Activated T-helper 1 cell treated with anti-CD3 and anti-CD28 coated beads, Interleukin-12 subunit alpha, Interleukin-12 subunit beta, Interleukin-2, Interleukin-4 antibody, amounts not matched to agents 30 ng/mL and 10 ng/mL and 1 ng/mL, durations not matched to agents 14 hours and 24 hours and 36 hours (primary cell): ENCODE results near the gene SRGAP1. TPM values are rescaled to one million over a fixed set of nuclear protein-coding genes. Genes with fewer than 3 reads are reported as not detected.

Experiments used
- DNase-seq: peaks from one replicate; pipeline ENCODE4 v3.0.0; 2021; ENCODE audit warnings: low spot score
- H3K27ac Mint-ChIP-seq: one replicate; pipeline ENCODE4 v1.8.0; 2021; ENCODE audit warnings: mild to moderate bottlenecking, mixed read lengths
- H3K27me3 Mint-ChIP-seq: one replicate; pipeline ENCODE4 v1.8.0; 2022; ENCODE audit warnings: mild to moderate bottlenecking, moderate library complexity, mixed read lengths; ENCODE audit not compliant: insufficient read depth
- H3K36me3 Mint-ChIP-seq: one replicate; pipeline ENCODE4 v1.8.0; 2021; ENCODE audit warnings: low read depth, mixed read lengths
- H3K4me1 Mint-ChIP-seq: one replicate; pipeline ENCODE4 v1.8.0; 2021; ENCODE audit warnings: low read depth, mixed read lengths
- H3K4me3 Mint-ChIP-seq: one replicate; pipeline ENCODE4 v1.8.0; 2021; ENCODE audit warnings: mild to moderate bottlenecking, moderate library complexity, mixed read lengths
- H3K9me3 Mint-ChIP-seq: one replicate; pipeline ENCODE4 v1.8.0; 2021; ENCODE audit warnings: mixed read lengths
- intact Hi-C: fragments of 100-400 bp; cut with micrococcal nuclease; formaldehyde crosslinking; loops from one replicate; pipeline ENCODE4 v1.15.1; 2024
- total RNA-seq: library from RNA; stranded (reverse); gene quantifications from 2 replicates; pipeline ENCODE4 v1.2.3, GENCODE V29; 2022

SRGAP1 gene
- total RNA-seq, 1 donor from 2014 or later = 0.03 TPM

- Mint-ChIP-seq H3K36me3 (no peaks in the 10 kb centered on the region), H3K27ac (no peak overlapping the region), H3K4me3 (no peak overlapping the region), H3K27me3 (peaks cover 2% of the 10 kb centered on the region), H3K9me3 (no peaks in the 10 kb centered on the region), H3K4me1 (no peaks in the 10 kb centered on the region)
- no peak for DNase-seq
- intact Hi-C loops = no loop called here
Observed at GRCh38 chr12:64080319-64081007, 236.0 kb downstream of the SRGAP1 start.

DNA sequence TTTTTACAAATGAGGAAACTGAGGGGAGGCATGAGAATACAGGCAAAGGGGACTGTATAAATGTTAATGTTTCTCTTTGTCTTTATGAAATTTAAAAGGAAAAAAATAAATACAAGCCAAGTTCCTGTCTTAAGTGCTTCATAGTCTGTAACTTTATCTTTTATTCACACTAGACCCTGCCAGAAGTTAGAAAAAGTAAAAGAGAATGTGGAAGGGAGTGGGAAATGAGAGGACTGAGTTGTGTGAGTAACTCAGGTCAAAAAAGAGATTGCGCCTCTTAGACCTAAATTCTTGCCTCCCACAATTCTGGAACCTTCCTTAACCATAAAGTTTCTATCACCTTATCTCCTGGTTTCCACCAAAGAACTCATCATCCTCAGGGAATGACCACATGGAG lies 236.5 kb downstream of the SRGAP1 start:
- no peak for DNase-seq
- intact Hi-C loops = no loop called here
- Mint-ChIP-seq H3K27ac (no peak overlapping the region), H3K4me3 (no peak overlapping the region), H3K27me3 (peaks cover 2% of the 10 kb centered on the region), H3K36me3 (no peaks in the 10 kb centered on the region), H3K9me3 (no peaks in the 10 kb centered on the region), H3K4me1 (no peaks in the 10 kb centered on the region)

DNA sequence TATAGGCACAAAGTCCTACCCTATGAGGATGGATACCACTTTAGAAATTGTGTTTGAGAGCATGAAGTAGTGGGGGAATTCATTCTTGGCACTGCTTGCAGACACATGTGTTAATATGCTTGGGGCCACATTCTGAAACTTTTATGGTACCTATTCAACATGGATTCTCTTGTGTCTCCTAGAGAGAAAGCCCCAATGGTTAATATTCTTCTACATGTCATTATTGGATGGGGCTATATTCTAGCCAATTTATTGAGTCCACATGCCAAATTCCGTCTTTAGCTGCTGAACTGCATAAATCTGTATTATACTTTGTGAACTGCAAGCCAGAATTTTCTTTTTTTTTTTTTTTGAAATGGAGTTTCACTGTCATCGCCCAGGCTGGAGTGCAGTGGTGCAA lies 237.6 kb downstream of the SRGAP1 start:
- Mint-ChIP-seq H3K27ac (no peak overlapping the region), H3K9me3 (no peaks in the 10 kb centered on the region), H3K4me1 (no peaks in the 10 kb centered on the region), H3K27me3 (peaks cover 2% of the 10 kb centered on the region), H3K36me3 (no peaks in the 10 kb centered on the region), H3K4me3 (no peak overlapping the region)
- intact Hi-C loops = no loop called here
- DNase-seq = no peak

GRCh38 chr12:64082866-64083268 lies 238.4 kb downstream of the SRGAP1 start:
- no peak for DNase-seq
- Mint-ChIP-seq H3K9me3 (no peaks in the 10 kb centered on the region), H3K27me3 (peaks cover 2% of the 10 kb centered on the region), H3K4me1 (no peaks in the 10 kb centered on the region), H3K36me3 (no peaks in the 10 kb centered on the region), H3K4me3 (no peak overlapping the region), H3K27ac (no peak overlapping the region)
- intact Hi-C loops = no loop called here

DNA sequence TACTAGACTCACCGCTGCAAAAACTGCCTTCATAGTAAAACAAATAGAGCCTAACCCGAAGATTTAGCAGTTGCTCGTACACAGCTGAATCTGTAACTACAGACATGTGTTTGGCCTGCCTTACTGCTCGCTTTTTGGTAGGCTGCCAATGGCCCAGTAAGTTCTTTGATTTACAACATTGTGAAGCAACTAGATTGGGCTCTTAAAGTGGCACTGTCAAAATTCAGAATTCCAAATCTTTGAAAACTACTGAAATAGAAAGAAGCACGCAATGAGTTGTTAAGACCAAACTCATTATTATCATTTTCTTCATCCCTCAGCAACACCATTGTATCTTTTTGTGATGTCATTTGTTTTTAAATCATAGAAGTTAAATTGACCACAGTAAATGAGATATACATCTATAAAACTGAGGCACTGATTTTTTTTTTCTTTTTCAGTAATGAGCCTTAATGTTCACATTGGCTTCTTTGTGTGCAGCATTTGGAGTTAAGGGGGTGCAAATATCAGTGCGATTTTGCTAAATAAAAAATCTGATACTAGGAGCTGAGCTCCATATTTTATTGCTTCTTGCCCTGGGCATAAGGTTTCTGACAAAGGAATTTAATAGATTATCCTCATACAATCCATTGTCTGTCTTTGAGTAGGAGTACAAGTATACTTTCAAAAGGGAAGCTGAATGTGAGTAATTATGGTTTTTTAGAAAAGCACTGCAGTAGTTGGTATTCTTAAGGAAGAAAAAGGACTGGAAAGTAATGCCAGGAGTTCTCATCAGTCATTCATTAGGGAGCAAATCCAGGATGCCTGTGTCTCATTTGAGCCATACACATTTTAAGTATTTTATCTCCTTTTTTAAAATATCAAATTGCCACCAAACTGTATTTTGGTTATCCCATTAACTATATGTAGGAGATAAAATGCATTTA lies 239.0 kb downstream of the SRGAP1 start:
- no peak overlapping the region for H3K27ac Mint-ChIP-seq
- H3K4me1 Mint-ChIP-seq = no peaks in the 10 kb centered on the region
- peaks cover 2% of the 10 kb centered on the region for H3K27me3 Mint-ChIP-seq
- intact Hi-C loops = no loop called here
- H3K36me3 Mint-ChIP-seq = no peaks in the 10 kb centered on the region
- no peak for DNase-seq
- no peak overlapping the region for H3K4me3 Mint-ChIP-seq
- H3K9me3 Mint-ChIP-seq = no peaks in the 10 kb centered on the region

DNA sequence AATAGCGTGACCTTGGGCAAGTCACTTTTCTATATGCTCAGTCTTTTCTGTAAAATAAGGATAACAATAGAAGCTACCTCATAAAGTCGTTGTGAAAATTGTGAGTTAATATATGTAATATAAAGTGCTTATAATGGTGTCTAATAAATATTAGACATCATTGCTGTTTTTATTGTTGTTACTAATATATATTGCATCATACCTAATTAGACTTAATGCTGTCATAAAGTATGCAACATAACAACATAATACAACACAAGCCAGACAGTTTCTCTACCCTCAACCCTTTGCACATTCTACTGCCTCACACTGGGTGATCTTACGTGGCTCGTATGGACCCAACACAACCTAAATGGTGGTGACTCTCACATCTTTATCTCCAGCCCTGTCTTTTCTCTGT lies 240.7 kb downstream of the SRGAP1 start:
- intact Hi-C loops = no loop called here
- no peaks in the 10 kb centered on the region for H3K36me3 Mint-ChIP-seq
- H3K27me3 Mint-ChIP-seq = peaks cover 2% of the 10 kb centered on the region
- no peak overlapping the region for H3K4me3 Mint-ChIP-seq
- no peaks in the 10 kb centered on the region for H3K9me3 Mint-ChIP-seq
- DNase-seq = no peak
- H3K4me1 Mint-ChIP-seq = no peaks in the 10 kb centered on the region
- no peak overlapping the region for H3K27ac Mint-ChIP-seq

DNA sequence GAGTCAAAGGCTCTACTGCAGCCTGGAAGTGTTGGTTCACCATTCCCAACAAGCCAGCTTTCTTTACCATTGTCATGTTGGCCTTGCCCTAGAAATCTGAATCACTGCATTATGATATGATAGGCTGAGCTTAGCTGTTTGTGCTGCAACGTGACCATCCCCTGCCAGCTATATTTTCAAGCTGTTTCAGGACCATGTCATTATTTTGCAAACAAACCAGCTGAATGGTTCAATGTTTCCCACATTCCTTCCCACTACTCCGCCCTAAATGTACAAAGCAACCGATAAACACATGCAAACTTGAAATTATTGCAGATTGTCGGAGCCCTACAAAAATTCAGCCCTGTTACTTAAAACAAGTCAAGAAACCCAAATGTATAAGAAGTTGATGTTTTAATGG lies 241.5 kb downstream of the SRGAP1 start:
- Mint-ChIP-seq H3K36me3 (no peaks in the 10 kb centered on the region), H3K27ac (no peak overlapping the region), H3K4me3 (no peak overlapping the region), H3K27me3 (peaks cover 2% of the 10 kb centered on the region), H3K9me3 (no peaks in the 10 kb centered on the region), H3K4me1 (no peaks in the 10 kb centered on the region)
- intact Hi-C loops = no loop called here
- no peak for DNase-seq

- Mint-ChIP-seq H3K9me3 (no peaks in the 10 kb centered on the region), H3K27ac (no peak overlapping the region), H3K4me1 (no peaks in the 10 kb centered on the region), H3K4me3 (no peak overlapping the region), H3K36me3 (no peaks in the 10 kb centered on the region), H3K27me3 (peaks cover 2% of the 10 kb centered on the region)
- no peak for DNase-seq
- intact Hi-C loops = no loop called here
Observed at GRCh38 chr12:64086946-64087345, 242.4 kb downstream of the SRGAP1 start.

- intact Hi-C loops = no loop called here
- no peaks in the 10 kb centered on the region for H3K4me1 Mint-ChIP-seq
- no peaks in the 10 kb centered on the region for H3K36me3 Mint-ChIP-seq
- DNase-seq = no peak
- no peak overlapping the region for H3K4me3 Mint-ChIP-seq
- H3K27ac Mint-ChIP-seq = no peak overlapping the region
- no peaks in the 10 kb centered on the region for H3K9me3 Mint-ChIP-seq
- H3K27me3 Mint-ChIP-seq = peaks cover 2% of the 10 kb centered on the region
Observed at GRCh38 chr12:64087761-64088160, 243.3 kb downstream of the SRGAP1 start.

- no peak overlapping the region for H3K27ac Mint-ChIP-seq
- no peaks in the 10 kb centered on the region for H3K4me1 Mint-ChIP-seq
- H3K27me3 Mint-ChIP-seq = peaks cover 2% of the 10 kb centered on the region
- intact Hi-C loops = no loop called here
- no peak for DNase-seq
- no peaks in the 10 kb centered on the region for H3K36me3 Mint-ChIP-seq
- H3K9me3 Mint-ChIP-seq = no peaks in the 10 kb centered on the region
- H3K4me3 Mint-ChIP-seq = no peak overlapping the region
Observed at GRCh38 chr12:64088431-64089349, 244.2 kb downstream of the SRGAP1 start.

DNA sequence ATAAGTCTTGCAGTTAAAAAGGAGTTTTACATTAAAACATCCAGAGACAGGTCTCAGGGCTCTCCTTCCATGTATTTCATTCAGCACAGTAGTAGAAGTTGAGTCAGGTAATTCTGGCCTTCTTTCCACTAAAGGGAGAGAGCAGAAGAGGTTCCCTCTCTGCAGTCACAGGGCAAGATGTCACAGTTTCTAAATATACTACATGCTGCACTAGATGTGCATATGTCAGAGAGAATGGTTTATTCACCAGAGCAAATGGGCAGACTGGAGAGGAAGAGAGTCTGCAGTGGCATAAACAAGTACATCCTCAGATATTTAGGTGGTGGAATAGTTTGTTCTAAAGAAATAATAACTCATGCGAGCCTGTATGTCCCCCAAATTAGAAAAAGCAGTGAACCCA lies 245.5 kb downstream of the SRGAP1 start:
- H3K4me3 Mint-ChIP-seq = no peak overlapping the region
- H3K4me1 Mint-ChIP-seq = no peaks in the 10 kb centered on the region
- H3K27me3 Mint-ChIP-seq = peaks cover 2% of the 10 kb centered on the region
- DNase-seq = no peak
- H3K9me3 Mint-ChIP-seq = no peaks in the 10 kb centered on the region
- H3K27ac Mint-ChIP-seq = no peak overlapping the region
- intact Hi-C loops = no loop called here
- no peaks in the 10 kb centered on the region for H3K36me3 Mint-ChIP-seq

DNA sequence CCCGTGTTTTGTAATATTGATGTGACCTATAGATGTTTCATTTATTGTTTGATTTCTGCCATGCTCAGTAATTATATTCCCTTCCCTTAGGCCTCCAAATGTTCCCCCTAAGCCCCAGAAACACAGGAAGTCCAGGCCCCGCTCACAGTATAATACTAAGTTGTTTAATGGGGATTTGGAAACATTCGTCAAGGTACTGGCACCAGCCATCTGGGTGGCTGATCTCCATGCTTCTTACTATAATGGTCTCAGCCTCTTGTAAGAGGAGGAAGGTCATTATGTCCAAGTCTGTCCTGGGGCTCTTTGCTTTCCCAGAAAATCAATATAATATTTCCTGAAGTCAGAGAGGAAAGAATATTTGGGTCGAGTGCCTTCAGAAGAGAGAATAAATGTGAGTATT lies 246.7 kb downstream of the SRGAP1 start:
- no peak overlapping the region for H3K4me3 Mint-ChIP-seq
- no peak for DNase-seq
- no peaks in the 10 kb centered on the region for H3K36me3 Mint-ChIP-seq
- no peak overlapping the region for H3K27ac Mint-ChIP-seq
- intact Hi-C loops = no loop called here
- H3K27me3 Mint-ChIP-seq = peaks cover 2% of the 10 kb centered on the region
- H3K4me1 Mint-ChIP-seq = no peaks in the 10 kb centered on the region
- no peaks in the 10 kb centered on the region for H3K9me3 Mint-ChIP-seq
